Neutrophil (primary cell): ENCODE measurements around the gene DDHD1.
"Not testable (repeated sequence)": the region's sequence is repeated elsewhere in the genome, so short reads cannot be mapped to it uniquely, and the experiment has no call there.

Source experiments
- H3K27ac ChIP-seq: fragments of 200-600 bp; sonication (generic); 2 replicates; pipeline ENCODE4 v1.5.1; 2016; ENCODE audit warnings: mild to moderate bottlenecking, moderate library complexity
- H3K27me3 ChIP-seq: fragments of 200-600 bp; sonication (generic); 2 replicates; pipeline ENCODE4 v1.6.0; 2016; ENCODE audit warnings: mild to moderate bottlenecking
- H3K36me3 ChIP-seq: fragments of 200-600 bp; sonication (generic); 2 replicates; pipeline ENCODE4 v1.5.1; 2017
- H3K4me1 ChIP-seq, 2 experiments: fragments of 200-600 bp in 1 of 2; sonication (generic) in 1 of 2; 1 replicate in 1 of 2; 2 replicates in 1 of 2; pipeline versions ENCODE4 v1.5.1 to v1.6.1; 2013 to 2016; ENCODE audit warnings: low read depth in 1 of 2, low read length in 1 of 2, mild to moderate bottlenecking in 1 of 2, moderate library complexity in 1 of 2; ENCODE audit not compliant: control insufficient read depth in 1 of 2, insufficient read depth in 1 of 2
- H3K4me3 ChIP-seq, 2 experiments: fragments of 200-600 bp in 1 of 2; sonication (generic) in 1 of 2; 1 replicate in 1 of 2; 2 replicates in 1 of 2; pipeline ENCODE4 v1.5.1; 2013 to 2016; ENCODE audit warnings: low read depth in 1 of 2, low read length in 1 of 2, mild to moderate bottlenecking in 1 of 2, moderate library complexity in 1 of 2
- H3K9me3 ChIP-seq: fragments of 200-600 bp; sonication (generic); 2 replicates; pipeline ENCODE4 v1.5.1; 2016
- TF ChIP-seq, protein P1 (sequence below): fragments of 200-600 bp; sonication (generic); IDR thresholded peaks from 2 replicates; pipeline ENCODE4 v1.5.1; 2016; ENCODE audit warnings: antibody characterized with exemption

Gene DDHD1

DNA sequence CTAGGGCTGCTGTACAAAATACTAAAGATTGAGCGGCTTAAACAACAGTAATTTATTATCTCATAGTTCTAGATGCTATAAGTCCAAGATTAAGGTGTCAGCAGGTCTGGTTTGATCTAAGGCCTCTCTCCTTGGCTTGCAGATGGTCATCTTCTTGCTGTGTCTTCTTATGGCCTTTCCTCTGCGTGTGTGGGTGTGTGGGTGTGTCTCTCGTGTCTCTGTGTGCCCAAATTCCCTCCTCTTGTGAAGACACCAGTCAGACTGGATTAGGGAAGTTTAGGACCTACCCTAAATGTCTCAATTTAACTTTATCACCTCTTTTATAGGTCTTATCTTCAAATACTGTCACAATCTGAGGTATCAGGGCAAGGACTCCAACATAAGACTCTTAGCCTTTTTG lies 28.3 kb downstream of the DDHD1 start:
- TF ChIP-seq, protein P1, sequence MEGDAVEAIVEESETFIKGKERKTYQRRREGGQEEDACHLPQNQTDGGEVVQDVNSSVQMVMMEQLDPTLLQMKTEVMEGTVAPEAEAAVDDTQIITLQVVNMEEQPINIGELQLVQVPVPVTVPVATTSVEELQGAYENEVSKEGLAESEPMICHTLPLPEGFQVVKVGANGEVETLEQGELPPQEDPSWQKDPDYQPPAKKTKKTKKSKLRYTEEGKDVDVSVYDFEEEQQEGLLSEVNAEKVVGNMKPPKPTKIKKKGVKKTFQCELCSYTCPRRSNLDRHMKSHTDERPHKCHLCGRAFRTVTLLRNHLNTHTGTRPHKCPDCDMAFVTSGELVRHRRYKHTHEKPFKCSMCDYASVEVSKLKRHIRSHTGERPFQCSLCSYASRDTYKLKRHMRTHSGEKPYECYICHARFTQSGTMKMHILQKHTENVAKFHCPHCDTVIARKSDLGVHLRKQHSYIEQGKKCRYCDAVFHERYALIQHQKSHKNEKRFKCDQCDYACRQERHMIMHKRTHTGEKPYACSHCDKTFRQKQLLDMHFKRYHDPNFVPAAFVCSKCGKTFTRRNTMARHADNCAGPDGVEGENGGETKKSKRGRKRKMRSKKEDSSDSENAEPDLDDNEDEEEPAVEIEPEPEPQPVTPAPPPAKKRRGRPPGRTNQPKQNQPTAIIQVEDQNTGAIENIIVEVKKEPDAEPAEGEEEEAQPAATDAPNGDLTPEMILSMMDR = no peak
- no peak overlapping the region for H3K4me3 ChIP-seq
- no peak overlapping the region for H3K27ac ChIP-seq
- no peaks in the 10 kb centered on the region for H3K27me3 ChIP-seq
- no peaks in the 10 kb centered on the region for H3K36me3 ChIP-seq
- no peaks in the 10 kb centered on the region for H3K9me3 ChIP-seq
- H3K4me1 ChIP-seq = peaks cover 3 to 20% of the 10 kb centered on the region in 2 experiments

- H3K4me3 ChIP-seq, H3K4me1 ChIP-seq, H3K27ac ChIP-seq, H3K27me3 ChIP-seq, H3K36me3 ChIP-seq, H3K9me3 ChIP-seq: not testable (repeated sequence)
Observed at GRCh38 chr14:53121419-53121818, 31.7 kb downstream of the DDHD1 start.

DNA sequence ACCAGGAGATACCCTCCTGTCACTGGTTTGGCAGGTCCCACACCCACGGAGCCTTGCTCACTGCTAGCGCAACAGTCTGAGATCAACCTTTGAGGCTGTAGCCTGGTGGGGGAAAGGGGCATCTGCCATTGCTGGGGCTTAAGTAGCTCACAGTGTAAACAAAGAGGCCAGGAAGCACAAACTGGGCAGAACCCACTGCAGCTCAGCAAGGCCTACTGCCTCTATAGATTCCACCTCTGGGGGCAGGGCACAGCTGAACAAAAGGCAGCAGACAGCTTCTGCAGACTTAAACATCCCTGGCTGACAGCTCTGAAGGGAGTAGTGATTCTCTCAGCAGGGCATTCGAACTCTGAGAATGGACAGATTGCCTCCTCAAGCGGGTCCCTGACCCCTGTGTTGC lies 35.6 kb downstream of the DDHD1 start:
- not testable (repeated sequence) for H3K36me3 ChIP-seq, H3K4me1 ChIP-seq, H3K4me3 ChIP-seq, H3K9me3 ChIP-seq, H3K27me3 ChIP-seq, H3K27ac ChIP-seq

DNA sequence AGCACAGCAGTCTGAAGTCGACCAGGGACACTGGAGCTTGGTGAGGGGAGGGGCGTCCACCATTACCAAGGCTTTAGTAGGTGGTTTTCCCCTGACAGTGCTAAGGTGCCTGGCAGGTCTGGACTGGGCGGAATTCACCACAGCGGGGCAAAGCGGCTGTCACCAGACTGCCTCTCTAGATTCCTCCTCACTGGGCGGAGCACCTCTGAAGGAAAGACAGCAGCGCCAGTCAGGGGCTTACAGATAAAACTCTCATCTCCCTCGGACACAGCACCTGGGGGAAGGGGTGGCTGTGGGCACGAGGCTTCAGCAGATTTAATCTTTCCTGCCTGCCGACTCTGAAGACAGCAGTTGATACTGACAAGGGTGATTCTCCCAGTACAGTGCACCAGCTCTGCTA lies 39.1 kb downstream of the DDHD1 start:
- H3K9me3 ChIP-seq = no peaks in the 10 kb centered on the region
- TF ChIP-seq, protein P1 = no peak

DNA sequence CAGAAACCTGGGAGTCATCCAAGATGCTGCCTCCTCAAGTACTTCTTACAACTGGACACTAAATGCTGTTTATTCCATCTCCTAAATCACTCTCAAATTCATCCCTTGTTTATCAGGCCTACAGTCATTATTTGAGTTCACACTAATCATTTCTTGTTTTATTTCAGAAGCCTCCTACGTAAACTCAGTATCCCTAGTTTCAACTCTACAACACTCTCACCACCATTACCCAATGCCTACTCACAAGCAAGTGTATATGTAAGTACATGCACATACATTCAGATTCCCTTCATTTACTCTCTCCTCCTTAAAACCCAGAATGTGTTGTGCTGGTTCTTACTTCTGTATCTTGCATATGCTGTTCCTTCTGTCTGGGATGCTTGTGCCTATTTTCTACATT lies 43.0 kb downstream of the DDHD1 start:
- H3K4me1 ChIP-seq = peaks cover 5 to 7% of the 10 kb centered on the region in 2 experiments
- no peak overlapping the region for H3K27ac ChIP-seq
- TF ChIP-seq, protein P1 = no peak
- H3K27me3 ChIP-seq = no peaks in the 10 kb centered on the region
- no peaks in the 10 kb centered on the region for H3K9me3 ChIP-seq
- H3K4me3 ChIP-seq = no peak overlapping the region
- H3K36me3 ChIP-seq = no peaks in the 10 kb centered on the region

More for the DNA sequence above, 39.1 kb downstream of the DDHD1 start:
- H3K4me3 ChIP-seq = no peak overlapping the region
- H3K36me3 ChIP-seq = no peaks in the 10 kb centered on the region
- H3K27ac ChIP-seq = no peak overlapping the region
- H3K27me3 ChIP-seq = no peaks in the 10 kb centered on the region
- H3K4me1 ChIP-seq = no peaks in the 10 kb centered on the region

GRCh38 chr14:53109105-53110041 lies 43.8 kb downstream of the DDHD1 start:
- Histone ChIP-seq H3K36me3 (no peaks in the 10 kb centered on the region), H3K27me3 (no peaks in the 10 kb centered on the region), H3K4me3 (peak overlapping the region; percentile 36 to 42), H3K27ac (peak overlapping the region; percentile 4), H3K9me3 (no peaks in the 10 kb centered on the region), H3K4me1 (peaks cover 5 to 7% of the 10 kb centered on the region in 2 experiments)
- TF ChIP-seq, protein P1 = no peak
